Neural progenitor cell (in vitro differentiated cells): Measurements from ENCODE around the gene NOX5.

Source experiments
- EZH2 ChIP-seq: fragments of 200-600 bp; sonication (generic); IDR thresholded peaks from 2 replicates; pipeline ENCODE4 v1.6.1; 2017; ENCODE audit warnings: antibody characterized with exemption, mild to moderate bottlenecking, moderate library complexity
- TF ChIP-seq, protein P1 (sequence below): fragments of 200-600 bp; sonication (generic); IDR thresholded peaks from 2 replicates; pipeline ENCODE4 v1.5.1; 2017; ENCODE audit warnings: antibody characterized with exemption, mild to moderate bottlenecking

DNA sequence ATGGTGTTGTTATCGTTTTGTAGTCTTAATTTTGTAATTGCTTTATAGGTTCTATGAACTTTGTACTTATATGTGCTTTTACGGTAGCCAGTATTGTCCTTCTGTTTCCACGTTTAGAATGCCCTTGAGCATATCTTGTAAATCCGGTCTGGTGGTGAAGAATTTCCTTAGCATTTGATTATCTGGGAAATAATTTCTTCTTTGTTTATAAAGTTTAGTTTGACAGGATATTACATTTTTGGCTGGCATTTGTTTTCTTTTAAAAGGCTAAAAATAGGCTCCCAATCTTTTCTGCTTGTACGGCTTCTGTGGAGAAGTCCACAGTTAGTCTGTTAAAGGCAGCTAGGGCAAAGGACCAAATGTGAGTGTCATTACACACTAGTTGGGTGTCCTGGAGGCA is 47.5 kb upstream of the NOX5 start:
- TF ChIP-seq, protein P1, sequence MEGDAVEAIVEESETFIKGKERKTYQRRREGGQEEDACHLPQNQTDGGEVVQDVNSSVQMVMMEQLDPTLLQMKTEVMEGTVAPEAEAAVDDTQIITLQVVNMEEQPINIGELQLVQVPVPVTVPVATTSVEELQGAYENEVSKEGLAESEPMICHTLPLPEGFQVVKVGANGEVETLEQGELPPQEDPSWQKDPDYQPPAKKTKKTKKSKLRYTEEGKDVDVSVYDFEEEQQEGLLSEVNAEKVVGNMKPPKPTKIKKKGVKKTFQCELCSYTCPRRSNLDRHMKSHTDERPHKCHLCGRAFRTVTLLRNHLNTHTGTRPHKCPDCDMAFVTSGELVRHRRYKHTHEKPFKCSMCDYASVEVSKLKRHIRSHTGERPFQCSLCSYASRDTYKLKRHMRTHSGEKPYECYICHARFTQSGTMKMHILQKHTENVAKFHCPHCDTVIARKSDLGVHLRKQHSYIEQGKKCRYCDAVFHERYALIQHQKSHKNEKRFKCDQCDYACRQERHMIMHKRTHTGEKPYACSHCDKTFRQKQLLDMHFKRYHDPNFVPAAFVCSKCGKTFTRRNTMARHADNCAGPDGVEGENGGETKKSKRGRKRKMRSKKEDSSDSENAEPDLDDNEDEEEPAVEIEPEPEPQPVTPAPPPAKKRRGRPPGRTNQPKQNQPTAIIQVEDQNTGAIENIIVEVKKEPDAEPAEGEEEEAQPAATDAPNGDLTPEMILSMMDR: no peak
- no peak for TF ChIP-seq EZH2
